ENCODE results near the gene LIMK1.

Gene LIMK1

DNA sequence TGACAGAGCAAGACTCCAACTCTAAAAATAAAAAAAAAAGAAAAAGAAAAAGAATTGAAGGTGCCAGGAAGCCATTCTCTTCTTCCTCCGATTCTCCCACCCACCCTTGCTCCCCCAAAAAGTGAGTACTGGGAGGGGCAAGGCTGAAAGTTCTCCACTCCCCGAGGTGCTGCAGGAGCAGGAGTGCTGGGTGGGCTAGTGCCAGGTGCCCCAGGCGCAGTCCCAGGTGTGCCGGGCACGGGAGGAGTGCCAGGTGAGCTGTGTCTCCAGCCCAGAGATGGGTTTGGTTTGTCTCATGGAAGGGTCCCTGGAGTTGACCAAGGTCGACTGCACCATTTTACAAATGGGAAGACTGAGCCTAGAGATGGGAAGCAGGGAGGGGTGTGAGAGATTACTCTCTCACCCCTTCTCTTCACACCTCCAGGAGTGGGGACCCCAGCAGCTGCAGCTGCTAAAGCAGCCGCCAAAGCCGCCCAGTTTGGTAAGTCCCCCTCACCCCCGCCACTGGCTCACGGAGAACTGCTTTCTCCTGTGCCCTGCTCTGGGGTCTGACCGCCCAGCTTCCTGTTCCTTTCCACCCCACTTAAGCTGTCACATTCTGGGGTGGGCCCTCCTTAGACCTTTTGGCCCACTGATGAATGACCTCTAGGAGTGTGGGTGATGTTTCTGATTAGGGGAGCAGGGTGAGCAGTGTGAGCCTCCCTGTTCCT lies 26.2 kb upstream of the LIMK1 start:
- TF ChIP-seq, protein P1, sequence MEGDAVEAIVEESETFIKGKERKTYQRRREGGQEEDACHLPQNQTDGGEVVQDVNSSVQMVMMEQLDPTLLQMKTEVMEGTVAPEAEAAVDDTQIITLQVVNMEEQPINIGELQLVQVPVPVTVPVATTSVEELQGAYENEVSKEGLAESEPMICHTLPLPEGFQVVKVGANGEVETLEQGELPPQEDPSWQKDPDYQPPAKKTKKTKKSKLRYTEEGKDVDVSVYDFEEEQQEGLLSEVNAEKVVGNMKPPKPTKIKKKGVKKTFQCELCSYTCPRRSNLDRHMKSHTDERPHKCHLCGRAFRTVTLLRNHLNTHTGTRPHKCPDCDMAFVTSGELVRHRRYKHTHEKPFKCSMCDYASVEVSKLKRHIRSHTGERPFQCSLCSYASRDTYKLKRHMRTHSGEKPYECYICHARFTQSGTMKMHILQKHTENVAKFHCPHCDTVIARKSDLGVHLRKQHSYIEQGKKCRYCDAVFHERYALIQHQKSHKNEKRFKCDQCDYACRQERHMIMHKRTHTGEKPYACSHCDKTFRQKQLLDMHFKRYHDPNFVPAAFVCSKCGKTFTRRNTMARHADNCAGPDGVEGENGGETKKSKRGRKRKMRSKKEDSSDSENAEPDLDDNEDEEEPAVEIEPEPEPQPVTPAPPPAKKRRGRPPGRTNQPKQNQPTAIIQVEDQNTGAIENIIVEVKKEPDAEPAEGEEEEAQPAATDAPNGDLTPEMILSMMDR (IDR thresholded peaks at IDR 0.05; ENCODE audit: insufficient read depth, low read depth, low read length, missing control alignments), result no peak
- no peak overlapping the region for H3K4me3 ChIP-seq (ENCODE audit: low read depth, low read length)
- no peak for DNase-seq (ENCODE audit: low read depth)

DNA sequence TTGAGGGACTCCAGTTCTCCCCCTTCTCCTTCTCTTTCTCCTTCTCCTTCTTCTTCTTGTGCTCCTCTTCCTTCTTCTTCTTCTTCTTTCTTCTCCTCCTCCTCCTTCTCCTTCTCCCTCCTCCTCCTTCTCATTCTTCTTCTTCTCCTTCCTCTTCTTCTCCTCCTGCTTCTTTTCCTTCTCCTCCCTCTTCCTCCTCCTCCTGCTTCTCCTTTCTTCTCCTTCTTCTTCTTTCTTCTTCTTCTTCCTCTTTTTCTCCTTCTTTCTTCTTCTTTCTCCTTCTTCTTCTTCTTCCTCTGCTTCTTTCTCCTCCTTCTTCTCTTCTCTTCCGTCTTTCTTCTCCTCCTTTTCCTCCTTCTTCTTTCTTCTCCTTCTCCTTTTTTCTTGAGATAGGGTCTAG lies 25.6 kb upstream of the LIMK1 start:
- no peak overlapping the region for H3K4me3 ChIP-seq (ENCODE audit: low read depth, low read length)
- TF ChIP-seq, protein P1 (IDR thresholded peaks at IDR 0.05; ENCODE audit: insufficient read depth, low read depth, low read length, missing control alignments), result no peak
- no peak for DNase-seq (ENCODE audit: low read depth)

DNA sequence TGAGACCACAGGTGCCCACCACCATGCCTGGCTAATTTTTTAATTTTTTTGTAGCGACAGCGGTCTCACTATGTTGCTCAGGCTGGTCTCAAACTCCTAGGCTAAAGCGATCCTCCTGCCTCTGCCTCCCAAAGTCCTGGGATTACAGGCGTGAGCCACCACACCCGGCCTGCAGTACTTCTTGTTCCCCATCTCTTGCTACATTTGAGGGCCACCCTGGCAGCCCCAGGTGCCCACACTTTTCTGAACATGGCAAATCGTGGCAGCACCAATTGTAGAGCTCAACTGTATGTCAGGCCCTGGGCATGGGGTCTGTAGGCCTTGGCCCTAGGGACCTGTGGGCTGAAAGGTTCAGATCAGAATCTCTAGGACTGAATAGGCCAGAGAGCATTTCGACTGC lies 25.1 kb upstream of the LIMK1 start:
- TF ChIP-seq, protein P1 (IDR thresholded peaks at IDR 0.05; ENCODE audit: insufficient read depth, low read depth, low read length, missing control alignments), result no peak
- DNase-seq (ENCODE audit: low read depth), result no peak
- H3K4me3 ChIP-seq (ENCODE audit: low read depth, low read length), result no peak overlapping the region

DNA sequence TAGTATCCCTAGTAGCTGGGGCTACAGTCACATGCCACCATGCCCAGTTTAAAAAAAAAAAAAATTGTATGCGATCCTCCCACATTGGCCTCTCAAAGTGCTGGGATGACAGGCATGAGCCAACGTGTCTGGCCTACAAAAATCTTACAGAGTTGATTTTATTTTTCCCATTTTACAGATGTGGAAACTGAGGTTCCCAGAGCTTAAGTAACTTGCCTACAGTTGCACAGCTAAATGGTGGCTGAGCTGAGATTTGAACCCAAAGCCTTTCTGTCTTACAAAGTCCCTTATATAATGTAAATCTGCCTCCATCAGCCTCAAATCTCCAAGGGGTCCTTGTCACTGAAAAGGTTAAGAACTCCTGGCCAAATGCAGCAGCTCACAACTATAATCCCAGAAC lies 24.6 kb upstream of the LIMK1 start:
- TF ChIP-seq, protein P1 (IDR thresholded peaks at IDR 0.05; ENCODE audit: insufficient read depth, low read depth, low read length, missing control alignments), result no peak
- no peak for DNase-seq (ENCODE audit: low read depth)
- no peak overlapping the region for H3K4me3 ChIP-seq (ENCODE audit: low read depth, low read length)

DNA sequence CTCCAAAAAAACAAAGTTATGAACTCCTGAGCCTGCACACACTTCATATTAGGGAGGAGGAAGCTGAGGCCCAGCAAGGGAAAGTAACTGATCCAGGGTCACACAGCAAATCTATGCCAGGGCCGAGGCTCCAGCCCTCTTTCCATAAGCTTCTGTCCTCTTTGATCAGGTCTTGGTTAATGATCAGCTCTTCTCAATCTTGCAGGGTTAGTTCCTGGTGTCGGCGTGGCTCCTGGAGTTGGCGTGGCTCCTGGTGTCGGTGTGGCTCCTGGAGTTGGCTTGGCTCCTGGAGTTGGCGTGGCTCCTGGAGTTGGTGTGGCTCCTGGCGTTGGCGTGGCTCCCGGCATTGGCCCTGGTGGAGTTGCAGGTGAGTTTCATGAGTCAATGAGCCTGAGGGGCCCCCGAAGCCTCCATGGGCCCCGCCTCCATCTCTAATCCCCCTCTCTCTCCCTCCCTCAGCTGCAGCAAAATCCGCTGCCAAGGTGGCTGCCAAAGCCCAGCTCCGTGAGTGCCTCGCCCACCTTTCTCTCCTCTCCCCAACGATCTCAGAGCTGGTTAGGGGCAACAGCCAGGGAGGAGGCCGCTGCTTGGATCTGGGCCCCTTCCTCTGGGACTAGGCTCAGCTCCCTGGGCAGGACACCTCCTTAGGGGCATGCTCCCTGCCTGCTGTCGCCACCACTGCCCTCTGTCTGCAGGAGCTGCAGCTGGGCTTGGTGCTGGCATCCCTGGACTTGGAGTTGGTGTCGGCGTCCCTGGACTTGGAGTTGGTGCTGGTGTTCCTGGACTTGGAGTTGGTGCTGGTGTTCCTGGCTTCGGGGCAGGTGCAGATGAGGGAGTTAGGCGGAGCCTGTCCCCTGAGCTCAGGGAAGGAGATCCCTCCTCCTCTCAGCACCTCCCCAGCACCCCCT lies 23.7 kb upstream of the LIMK1 start:
- no peak overlapping the region for H3K4me3 ChIP-seq (ENCODE audit: low read depth, low read length)
- no peak for DNase-seq (ENCODE audit: low read depth)
- TF ChIP-seq, protein P1 (IDR thresholded peaks at IDR 0.05; ENCODE audit: insufficient read depth, low read depth, low read length, missing control alignments), result no peak

DNA sequence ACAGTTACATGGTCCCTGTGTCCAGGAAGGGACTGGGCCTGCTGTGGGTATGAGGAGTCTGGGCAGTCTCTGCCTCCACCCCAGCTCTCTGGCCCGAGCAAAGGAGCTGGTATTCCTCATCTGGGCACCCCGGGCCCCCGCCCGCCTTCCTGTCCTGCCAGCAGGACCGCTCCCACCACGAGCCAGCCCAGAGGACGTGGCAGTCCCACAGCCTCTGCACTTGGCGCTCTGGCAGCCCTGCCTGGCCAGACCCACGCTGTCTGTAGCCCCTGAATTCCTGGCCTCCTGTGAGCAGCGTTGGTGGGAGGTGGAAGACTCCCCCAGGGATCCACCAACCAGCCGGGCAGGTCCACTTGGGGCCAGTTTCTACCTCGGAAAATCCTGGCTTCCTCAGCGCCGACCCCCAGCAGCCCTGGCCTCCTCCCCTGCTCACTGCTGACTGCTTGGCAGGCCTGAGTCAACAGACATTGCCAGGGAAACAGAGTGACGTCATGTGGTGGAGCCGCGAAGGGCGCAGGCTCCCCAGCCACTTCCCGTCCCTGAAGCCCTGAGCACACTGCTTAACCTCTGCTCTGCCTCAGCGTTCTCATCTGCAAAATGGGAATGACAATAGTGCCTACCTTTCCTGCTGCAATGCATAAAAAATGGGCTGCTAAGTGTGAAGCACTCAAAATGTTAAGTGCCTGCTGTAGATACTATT lies 21.6 kb upstream of the LIMK1 start:
- TF ChIP-seq, protein P1 (IDR thresholded peaks at IDR 0.05; ENCODE audit: insufficient read depth, low read depth, low read length, missing control alignments), result no peak
- H3K4me3 ChIP-seq (ENCODE audit: low read depth, low read length), result no peak overlapping the region
- peak; percentile 82 for DNase-seq (ENCODE audit: low read depth)
